GM10248 (cell line): Measurements from ENCODE around the gene MLLT1.

Experiments
- CTCF ChIA-PET: fragments of 300-600 bp; sonication (Branson Sonifier 250); formaldehyde crosslinking; extraction: SDS; loops from one replicate; lab custom pipeline; 2021; ENCODE audit warnings: antibody characterized with exemption; lab: Yijun Ruan, JAX
- POLR2A ChIA-PET: fragments of 350-650 bp; sonication (Branson Sonifier 250); formaldehyde crosslinking; extraction: SDS; loops from one replicate; lab custom pipeline; 2020; ENCODE audit warnings: antibody characterized with exemption; lab: Yijun Ruan, JAX
- DNase-seq: peaks from one replicate; pipeline ENCODE4 v3.0.0; 2012; ENCODE audit errors: extremely low spot score
- CTCF ChIP-seq: IDR thresholded peaks from 2 replicates; pipeline ENCODE4 v1.5.1; 2012; ENCODE audit warnings: mild to moderate bottlenecking, low read depth; ENCODE audit errors: extremely low read depth, missing control alignments, control extremely low read depth

MLLT1 gene

GRCh38 chr19:6229216-6229913 lies 50.4 kb downstream of the MLLT1 start:
- ChIA-PET POLR2A (no interaction called here), CTCF (no interaction called here)
- no peak for DNase-seq
- no peak for TF ChIP-seq CTCF

DNA sequence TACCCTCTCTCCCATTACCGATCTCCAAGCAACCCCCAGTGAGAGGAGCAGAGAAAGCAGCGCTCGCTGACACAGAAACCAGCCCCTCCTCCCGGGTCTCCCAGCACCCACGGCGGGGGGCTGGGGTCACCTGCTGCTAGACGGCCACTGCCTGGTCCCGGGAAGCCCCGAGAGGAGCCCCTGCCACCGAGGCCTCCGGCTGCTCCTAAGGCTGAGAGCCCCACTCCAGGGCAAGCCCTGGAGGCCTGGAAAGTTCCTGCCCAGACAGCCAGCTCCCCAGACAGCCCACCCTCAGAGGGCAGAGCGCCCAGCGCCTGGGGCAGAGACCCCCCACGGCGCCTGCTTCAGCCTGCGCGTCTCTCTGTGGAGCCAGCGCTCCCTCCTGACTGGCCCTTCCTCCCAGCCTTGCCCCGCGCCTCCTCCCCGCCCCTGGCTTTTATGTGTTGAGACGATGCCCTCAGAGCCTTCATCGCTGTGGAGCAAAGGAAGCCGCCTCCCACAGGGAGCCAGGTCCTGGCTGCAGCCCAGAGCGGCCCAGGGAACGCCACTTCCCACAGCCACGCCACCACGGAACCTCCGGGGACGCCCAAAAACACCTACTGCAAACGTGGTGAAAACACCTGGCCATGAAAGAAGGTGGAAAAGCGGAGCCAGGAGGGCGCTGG lies 51.1 kb downstream of the MLLT1 start:
- ChIA-PET POLR2A (no interaction called here), CTCF (interaction anchor here (1.7 to 2.4 kb wide), 2 partner anchors 10 to 72 kb away, joined by 5 to 17 read pairs; no protein-coding TSS in a partner anchor)
- no peak for TF ChIP-seq CTCF
- DNase-seq: no peak

DNA sequence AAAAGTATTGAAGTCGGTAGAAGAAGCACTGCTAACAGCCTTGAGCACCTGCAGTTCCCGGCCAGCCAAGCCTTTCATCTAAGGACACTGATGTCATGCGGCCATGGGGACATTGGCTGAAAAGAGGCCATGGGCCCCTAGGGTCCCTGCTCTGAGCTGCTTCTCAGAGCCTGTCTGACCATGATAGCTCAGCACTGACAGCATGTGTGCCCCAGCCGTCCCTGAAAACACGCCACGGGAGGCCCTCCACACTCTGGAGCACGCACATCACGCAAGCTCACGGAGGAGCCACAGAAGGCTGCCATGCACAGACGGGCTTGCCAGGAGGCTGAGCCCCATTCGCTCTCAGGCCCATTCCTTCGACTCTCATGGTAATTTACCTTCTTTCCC lies 51.8 kb downstream of the MLLT1 start:
- ChIA-PET CTCF (interaction anchor here (1.7 to 2.4 kb wide), 2 partner anchors 9 to 73 kb away, joined by 5 to 17 read pairs; no protein-coding TSS in a partner anchor), POLR2A (no interaction called here)
- no peak for TF ChIP-seq CTCF
- no peak for DNase-seq

- no peak for TF ChIP-seq CTCF
- ChIA-PET CTCF (interaction anchor here (1.7 to 2.4 kb wide), 2 partner anchors 9 to 73 kb away, joined by 5 to 17 read pairs; no protein-coding TSS in a partner anchor), POLR2A (no interaction called here)
- no peak for DNase-seq
Measured at GRCh38 chr19:6227156-6227935, 52.4 kb downstream of the MLLT1 start.

- DNase-seq: no peak
- no peak for TF ChIP-seq CTCF
- ChIA-PET CTCF (interaction anchor here (1.2 to 2.4 kb wide), 3 partner anchors 8 to 74 kb away, joined by 5 to 17 read pairs (median 5); no protein-coding TSS in a partner anchor), POLR2A (no interaction called here)
Measured at GRCh38 chr19:6226444-6227155, 53.2 kb downstream of the MLLT1 start.
